HEK293 (cell line): Measurements from ENCODE around the gene MRPS22.

Experiments used
- CTCF ChIA-PET: fragments of 350-600 bp; formaldehyde crosslinking; extraction: SDS; loops from one replicate; lab custom pipeline; 2021; ENCODE audit warnings: antibody characterized with exemption; lab: Yijun Ruan, JAX
- POLR2A ChIA-PET: fragments of 300-600 bp; formaldehyde crosslinking; extraction: SDS; loops from one replicate; lab custom pipeline; 2020; ENCODE audit warnings: antibody characterized with exemption, inconsistent platforms; lab: Yijun Ruan, JAX
- H3K27ac ChIP-seq: fragments of 200-500 bp; sonication (Bioruptor generic); 2 replicates; pipeline ENCODE4 v1.5.1; 2014; ENCODE audit warnings: low read depth, low read length, control low read depth, inconsistent platforms; ENCODE audit errors: extremely low read depth
- H3K36me3 ChIP-seq, 2 experiments: fragments of 200-500 bp in 1 of 2; sonication (Bioruptor generic) in 1 of 2; 1 replicate in 1 of 2; 2 replicates in 1 of 2; pipeline ENCODE4 v1.5.1; 2014 to 2017; ENCODE audit warnings: inconsistent platforms in 2 of 2, low read length in 2 of 2; ENCODE audit not compliant: control insufficient read depth in 2 of 2, insufficient read depth in 1 of 2
- H3K4me1 ChIP-seq: fragments of 200-500 bp; sonication (Bioruptor generic); 2 replicates; pipeline ENCODE4 v1.5.1; 2014; ENCODE audit warnings: mild to moderate bottlenecking, low read length, inconsistent platforms; ENCODE audit not compliant: control insufficient read depth, insufficient read depth
- H3K4me3 ChIP-seq: 2 replicates; pipeline ENCODE4 v1.5.1; 2011; ENCODE audit warnings: low read depth, mild to moderate bottlenecking, control low read depth, low read length, moderate library complexity
- H3K9me3 ChIP-seq: fragments of 200-500 bp; sonication (Bioruptor generic); 2 replicates; pipeline ENCODE4 v1.5.1; 2014; ENCODE audit warnings: low read depth, low read length, inconsistent platforms; ENCODE audit not compliant: control insufficient read depth, insufficient read depth
- BCL11A ChIP-seq: fragments of 450-650 bp; formaldehyde crosslinking; IDR thresholded peaks from 2 replicates; pipeline ENCODE4 v1.5.1; 2016; ENCODE audit warnings: low read depth, missing biosample characterization, missing genetic modification characterization
- GLI2 ChIP-seq: fragments of 450-650 bp; formaldehyde crosslinking; IDR thresholded peaks from 2 replicates; pipeline ENCODE4; 2017; ENCODE audit warnings: missing biosample characterization, missing genetic modification characterization, low read depth, borderline replicate concordance
- HOXD13 ChIP-seq: sonication (generic); formaldehyde crosslinking; IDR thresholded peaks from 2 replicates; pipeline ENCODE4 v1.8.0; 2022; ENCODE audit warnings: missing genetic modification reagents, borderline replicate concordance
- IKZF3 ChIP-seq: fragments of 450-650 bp; IDR thresholded peaks from 2 replicates; pipeline ENCODE4 v1.5.0; 2018; ENCODE audit warnings: missing biosample characterization, mild to moderate bottlenecking, missing genetic modification characterization, moderate library complexity
- KLF10 ChIP-seq: fragments of 450-650 bp; IDR thresholded peaks from 2 replicates; pipeline ENCODE4 v1.5.1; 2018; ENCODE audit warnings: missing biosample characterization, mild to moderate bottlenecking, missing genetic modification characterization
- MEIS1 ChIP-seq: sonication (generic); formaldehyde crosslinking; IDR thresholded peaks from 2 replicates; pipeline ENCODE4 v1.8.1; 2022; ENCODE audit warnings: missing genetic modification reagents, mild to moderate bottlenecking, borderline replicate concordance
- ZFP3 ChIP-seq: fragments of 450-650 bp; formaldehyde crosslinking; IDR thresholded peaks from 2 replicates; pipeline ENCODE4 v1.5.1; 2016; ENCODE audit warnings: low read depth, missing biosample characterization, missing genetic modification characterization
- ZFP37 ChIP-seq: fragments of 450-650 bp; formaldehyde crosslinking; IDR thresholded peaks from 2 replicates; pipeline ENCODE4 v1.5.1; 2016; ENCODE audit warnings: missing biosample characterization, missing genetic modification characterization
- ZNF132 ChIP-seq: fragments of 450-650 bp; formaldehyde crosslinking; IDR thresholded peaks from 2 replicates; pipeline ENCODE4 v1.5.1; 2017; ENCODE audit warnings: missing biosample characterization, missing genetic modification characterization, borderline replicate concordance
- ZNF2 ChIP-seq: fragments of 450-650 bp; formaldehyde crosslinking; IDR thresholded peaks from 2 replicates; pipeline ENCODE4 v1.5.1; 2016; ENCODE audit warnings: missing biosample characterization, missing genetic modification characterization
- ZNF274 ChIP-seq, 2 experiments: fragments of 200-500 bp in 1 of 2; fragments of 450-650 bp in 1 of 2; sonication (Bioruptor generic) in 1 of 2; formaldehyde crosslinking in 1 of 2; IDR thresholded peaks; 2 replicates each; pipeline versions ENCODE4 v1.5.1 to v1.6.1; 2014 to 2016; ENCODE audit warnings: borderline replicate concordance in 1 of 2, inconsistent platforms in 1 of 2, low read length in 1 of 2, missing biosample characterization in 1 of 2, missing genetic modification characterization in 1 of 2
- ZNF292 ChIP-seq: fragments of 450-650 bp; formaldehyde crosslinking; IDR thresholded peaks from 2 replicates; pipeline ENCODE4 v1.5.1; 2016; ENCODE audit warnings: low read depth, missing biosample characterization, missing genetic modification characterization, borderline replicate concordance
- ZNF521 ChIP-seq: fragments of 450-650 bp; formaldehyde crosslinking; IDR thresholded peaks from 2 replicates; pipeline ENCODE4 v1.5.1; 2017; ENCODE audit warnings: missing biosample characterization, mild to moderate bottlenecking, missing genetic modification characterization
- ZNF558 ChIP-seq: fragments of 450-650 bp; formaldehyde crosslinking; IDR thresholded peaks from 2 replicates; pipeline ENCODE4 v1.5.1; 2016; ENCODE audit warnings: missing biosample characterization, missing genetic modification characterization
- ZNF585B ChIP-seq: fragments of 450-650 bp; formaldehyde crosslinking; IDR thresholded peaks from 2 replicates; pipeline ENCODE4 v1.5.1; 2016; ENCODE audit warnings: missing biosample characterization, missing genetic modification characterization
- ZNF600 ChIP-seq: fragments of 450-650 bp; formaldehyde crosslinking; IDR thresholded peaks from 2 replicates; pipeline ENCODE4 v1.5.1; 2016; ENCODE audit warnings: missing biosample characterization, missing genetic modification characterization
- ZNF624 ChIP-seq: fragments of 450-650 bp; formaldehyde crosslinking; IDR thresholded peaks from 2 replicates; pipeline ENCODE4 v1.5.1; 2017; ENCODE audit warnings: missing biosample characterization, missing genetic modification characterization
- ZNF629 ChIP-seq: fragments of 450-650 bp; formaldehyde crosslinking; IDR thresholded peaks from 2 replicates; pipeline ENCODE4 v1.5.1; 2017; ENCODE audit warnings: missing biosample characterization, missing genetic modification characterization
- ZNF658 ChIP-seq: fragments of 450-650 bp; formaldehyde crosslinking; IDR thresholded peaks from 2 replicates; pipeline ENCODE4; 2016; ENCODE audit warnings: missing biosample characterization, missing genetic modification characterization
- ZSCAN4 ChIP-seq: fragments of 450-650 bp; formaldehyde crosslinking; IDR thresholded peaks from 2 replicates; pipeline ENCODE4 v1.5.1; 2017; ENCODE audit warnings: missing biosample characterization, missing genetic modification characterization
- TF ChIP-seq, protein P1 (sequence below): fragments of 450-650 bp; formaldehyde crosslinking; IDR thresholded peaks from 2 replicates; pipeline ENCODE4 v1.5.1; 2016; ENCODE audit warnings: missing biosample characterization, missing genetic modification characterization
- TF ChIP-seq, protein P2 (sequence below): fragments of 450-650 bp; formaldehyde crosslinking; IDR thresholded peaks from 2 replicates; pipeline ENCODE4 v1.5.1; 2016; ENCODE audit warnings: missing biosample characterization, missing genetic modification characterization
- TF ChIP-seq, protein P3 (sequence below): fragments of 450-650 bp; formaldehyde crosslinking; IDR thresholded peaks from 2 replicates; pipeline ENCODE4 v1.5.1; 2016; ENCODE audit warnings: missing biosample characterization, missing genetic modification characterization
- TF ChIP-seq, protein P4 (sequence below): fragments of 450-650 bp; formaldehyde crosslinking; IDR thresholded peaks from 2 replicates; pipeline ENCODE4 v1.5.1; 2016; ENCODE audit warnings: missing biosample characterization, missing genetic modification characterization
- TF ChIP-seq, protein P5 (sequence below): fragments of 450-650 bp; formaldehyde crosslinking; IDR thresholded peaks from 2 replicates; pipeline ENCODE4 v1.5.1; 2016; ENCODE audit warnings: missing biosample characterization, missing genetic modification characterization
- TF ChIP-seq, protein P6 (sequence below): fragments of 450-650 bp; IDR thresholded peaks from 2 replicates; pipeline ENCODE4 v1.5.1; 2018; ENCODE audit warnings: missing biosample characterization, mild to moderate bottlenecking, missing genetic modification characterization

Gene MRPS22

DNA sequence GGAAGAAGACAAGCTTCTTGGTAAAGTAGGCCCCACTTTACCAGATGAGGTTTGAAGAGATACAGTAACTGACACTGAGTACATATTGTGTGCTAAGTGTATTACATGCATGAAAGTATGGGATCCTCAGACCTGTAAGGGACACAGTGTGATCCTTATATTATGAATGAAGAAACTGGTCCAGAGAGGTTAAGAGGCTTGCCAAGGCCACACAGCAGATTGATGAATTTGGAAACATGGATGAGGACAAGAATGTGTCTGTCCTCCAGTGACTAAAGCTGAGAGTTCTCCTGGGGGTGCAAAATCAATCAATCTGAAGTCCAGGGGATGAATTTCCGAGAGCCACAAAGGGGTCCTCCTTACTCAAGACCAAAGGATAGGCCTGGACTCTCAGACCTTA lies 31.4 kb upstream of the MRPS22 start:
- Histone ChIP-seq H3K27ac (no peak overlapping the region), H3K36me3 (no peaks in the 10 kb centered on the region), H3K4me3 (no peak overlapping the region), H3K4me1 (no peaks in the 10 kb centered on the region), H3K9me3 (no peaks in the 10 kb centered on the region)
- CTCF ChIA-PET = interaction anchor here (0.5 to 1.0 kb wide), 2 partner anchors 200 to 426 kb away, joined by 3 read pairs; no protein-coding TSS in a partner anchor
- POLR2A ChIA-PET = interaction anchor here (1.0 kb wide), 1 partner anchor 10 kb away, joined by 4 read pairs; no protein-coding TSS in a partner anchor
- no peak for TF ChIP-seq IKZF3 (tag by site-specific recombination)
- TF ChIP-seq KLF10 (tag by site-specific recombination) = no peak
- TF ChIP-seq ZNF658 (tag by site-specific recombination) = no peak
- TF ChIP-seq, protein P1, sequence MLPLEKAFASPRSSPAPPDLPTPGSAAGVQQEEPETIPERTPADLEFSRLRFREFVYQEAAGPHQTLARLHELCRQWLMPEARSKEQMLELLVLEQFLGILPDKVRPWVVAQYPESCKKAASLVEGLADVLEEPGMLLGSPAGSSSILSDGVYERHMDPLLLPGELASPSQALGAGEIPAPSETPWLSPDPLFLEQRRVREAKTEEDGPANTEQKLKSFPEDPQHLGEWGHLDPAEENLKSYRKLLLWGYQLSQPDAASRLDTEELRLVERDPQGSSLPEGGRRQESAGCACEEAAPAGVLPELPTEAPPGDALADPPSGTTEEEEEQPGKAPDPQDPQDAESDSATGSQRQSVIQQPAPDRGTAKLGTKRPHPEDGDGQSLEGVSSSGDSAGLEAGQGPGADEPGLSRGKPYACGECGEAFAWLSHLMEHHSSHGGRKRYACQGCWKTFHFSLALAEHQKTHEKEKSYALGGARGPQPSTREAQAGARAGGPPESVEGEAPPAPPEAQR = no peak
- no peak for TF ChIP-seq ZNF624
- TF ChIP-seq GLI2 (tag by site-specific recombination) = no peak
- TF ChIP-seq ZFP37 (tag by site-specific recombination) = no peak
- TF ChIP-seq HOXD13 = no peak
- no peak for TF ChIP-seq ZNF585B (tag by site-specific recombination)
- TF ChIP-seq ZNF274 (IDR thresholded peaks at IDR 0.05; ENCODE audit: low read length) = no peak
- no peak for TF ChIP-seq ZNF274 (tag by site-specific recombination; IDR thresholded peaks at IDR 0.05; ENCODE audit: borderline replicate concordance)
- TF ChIP-seq, protein P2, sequence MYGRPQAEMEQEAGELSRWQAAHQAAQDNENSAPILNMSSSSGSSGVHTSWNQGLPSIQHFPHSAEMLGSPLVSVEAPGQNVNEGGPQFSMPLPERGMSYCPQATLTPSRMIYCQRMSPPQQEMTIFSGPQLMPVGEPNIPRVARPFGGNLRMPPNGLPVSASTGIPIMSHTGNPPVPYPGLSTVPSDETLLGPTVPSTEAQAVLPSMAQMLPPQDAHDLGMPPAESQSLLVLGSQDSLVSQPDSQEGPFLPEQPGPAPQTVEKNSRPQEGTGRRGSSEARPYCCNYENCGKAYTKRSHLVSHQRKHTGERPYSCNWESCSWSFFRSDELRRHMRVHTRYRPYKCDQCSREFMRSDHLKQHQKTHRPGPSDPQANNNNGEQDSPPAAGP (tag by site-specific recombination) = no peak
- TF ChIP-seq ZNF132 (tag by site-specific recombination) = no peak
- TF ChIP-seq, protein P3, sequence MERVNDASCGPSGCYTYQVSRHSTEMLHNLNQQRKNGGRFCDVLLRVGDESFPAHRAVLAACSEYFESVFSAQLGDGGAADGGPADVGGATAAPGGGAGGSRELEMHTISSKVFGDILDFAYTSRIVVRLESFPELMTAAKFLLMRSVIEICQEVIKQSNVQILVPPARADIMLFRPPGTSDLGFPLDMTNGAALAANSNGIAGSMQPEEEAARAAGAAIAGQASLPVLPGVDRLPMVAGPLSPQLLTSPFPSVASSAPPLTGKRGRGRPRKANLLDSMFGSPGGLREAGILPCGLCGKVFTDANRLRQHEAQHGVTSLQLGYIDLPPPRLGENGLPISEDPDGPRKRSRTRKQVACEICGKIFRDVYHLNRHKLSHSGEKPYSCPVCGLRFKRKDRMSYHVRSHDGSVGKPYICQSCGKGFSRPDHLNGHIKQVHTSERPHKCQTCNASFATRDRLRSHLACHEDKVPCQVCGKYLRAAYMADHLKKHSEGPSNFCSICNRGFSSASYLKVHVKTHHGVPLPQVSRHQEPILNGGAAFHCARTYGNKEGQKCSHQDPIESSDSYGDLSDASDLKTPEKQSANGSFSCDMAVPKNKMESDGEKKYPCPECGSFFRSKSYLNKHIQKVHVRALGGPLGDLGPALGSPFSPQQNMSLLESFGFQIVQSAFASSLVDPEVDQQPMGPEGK (tag by site-specific recombination) = no peak
- no peak for TF ChIP-seq ZNF2 (tag by site-specific recombination)
- TF ChIP-seq ZNF292 (tag by site-specific recombination) = no peak
- no peak for TF ChIP-seq ZNF521 (tag by site-specific recombination)
- no peak for TF ChIP-seq ZNF600 (tag by site-specific recombination)
- no peak for TF ChIP-seq ZSCAN4 (tag by site-specific recombination)
- TF ChIP-seq ZNF558 = no peak

GRCh38 chr3:139312959-139313358 lies 30.9 kb upstream of the MRPS22 start:
- CTCF ChIA-PET = interaction anchor here (0.5 kb wide), 1 partner anchor 427 kb away, joined by 3 read pairs; no protein-coding TSS in a partner anchor
- Histone ChIP-seq H3K27ac (no peak overlapping the region), H3K36me3 (no peaks in the 10 kb centered on the region), H3K4me1 (no peaks in the 10 kb centered on the region), H3K9me3 (no peaks in the 10 kb centered on the region), H3K4me3 (no peak overlapping the region)
- POLR2A ChIA-PET = interaction anchor here (1.0 kb wide), 1 partner anchor 10 kb away, joined by 4 read pairs; no protein-coding TSS in a partner anchor
- no peak for TF ChIP-seq BCL11A
- TF ChIP-seq, protein P4, sequence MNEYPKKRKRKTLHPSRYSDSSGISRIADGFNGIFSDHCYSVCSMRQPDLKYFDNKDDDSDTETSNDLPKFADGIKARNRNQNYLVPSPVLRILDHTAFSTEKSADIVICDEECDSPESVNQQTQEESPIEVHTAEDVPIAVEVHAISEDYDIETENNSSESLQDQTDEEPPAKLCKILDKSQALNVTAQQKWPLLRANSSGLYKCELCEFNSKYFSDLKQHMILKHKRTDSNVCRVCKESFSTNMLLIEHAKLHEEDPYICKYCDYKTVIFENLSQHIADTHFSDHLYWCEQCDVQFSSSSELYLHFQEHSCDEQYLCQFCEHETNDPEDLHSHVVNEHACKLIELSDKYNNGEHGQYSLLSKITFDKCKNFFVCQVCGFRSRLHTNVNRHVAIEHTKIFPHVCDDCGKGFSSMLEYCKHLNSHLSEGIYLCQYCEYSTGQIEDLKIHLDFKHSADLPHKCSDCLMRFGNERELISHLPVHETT (tag by site-specific recombination) = no peak
- no peak for TF ChIP-seq MEIS1 (CRISPR knock-in tag)
- TF ChIP-seq ZNF629 = no peak
- TF ChIP-seq, protein P5, sequence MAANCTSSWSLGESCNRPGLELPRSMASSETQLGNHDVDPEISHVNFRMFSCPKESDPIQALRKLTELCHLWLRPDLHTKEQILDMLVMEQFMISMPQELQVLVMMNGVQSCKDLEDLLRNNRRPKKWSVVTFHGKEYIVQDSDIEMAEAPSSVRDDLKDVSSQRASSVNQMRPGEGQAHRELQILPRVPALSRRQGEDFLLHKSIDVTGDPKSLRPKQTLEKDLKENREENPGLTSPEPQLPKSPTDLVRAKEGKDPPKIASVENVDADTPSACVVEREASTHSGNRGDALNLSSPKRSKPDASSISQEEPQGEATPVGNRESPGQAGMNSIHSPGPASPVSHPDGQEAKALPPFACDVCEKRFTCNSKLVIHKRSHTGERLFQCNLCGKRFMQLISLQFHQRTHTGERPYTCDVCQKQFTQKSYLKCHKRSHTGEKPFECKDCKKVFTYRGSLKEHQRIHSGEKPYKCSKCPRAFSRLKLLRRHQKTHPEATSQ (tag by site-specific recombination) = no peak
- TF ChIP-seq, protein P6, sequence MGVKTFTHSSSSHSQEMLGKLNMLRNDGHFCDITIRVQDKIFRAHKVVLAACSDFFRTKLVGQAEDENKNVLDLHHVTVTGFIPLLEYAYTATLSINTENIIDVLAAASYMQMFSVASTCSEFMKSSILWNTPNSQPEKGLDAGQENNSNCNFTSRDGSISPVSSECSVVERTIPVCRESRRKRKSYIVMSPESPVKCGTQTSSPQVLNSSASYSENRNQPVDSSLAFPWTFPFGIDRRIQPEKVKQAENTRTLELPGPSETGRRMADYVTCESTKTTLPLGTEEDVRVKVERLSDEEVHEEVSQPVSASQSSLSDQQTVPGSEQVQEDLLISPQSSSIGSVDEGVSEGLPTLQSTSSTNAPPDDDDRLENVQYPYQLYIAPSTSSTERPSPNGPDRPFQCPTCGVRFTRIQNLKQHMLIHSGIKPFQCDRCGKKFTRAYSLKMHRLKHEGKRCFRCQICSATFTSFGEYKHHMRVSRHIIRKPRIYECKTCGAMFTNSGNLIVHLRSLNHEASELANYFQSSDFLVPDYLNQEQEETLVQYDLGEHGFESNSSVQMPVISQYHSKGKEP (tag by site-specific recombination) = no peak
- TF ChIP-seq ZFP3 = no peak
- TF ChIP-seq GLI2 (tag by site-specific recombination) = no peak
